IMR-90 (cell line): ENCODE results near the gene CYP2F1. TPM values are rescaled to one million over a fixed set of nuclear protein-coding genes. Genes with fewer than 3 reads are reported as not detected.

ENCODE experiments used
- ATAC-seq: fragments of 200-7000 bp; cut with Tn5 transposase; 2 replicates; pipeline ENCODE4 v1.9.1; 2020; ENCODE audit warnings: low read depth, mild to moderate bottlenecking, moderate library complexity
- BruUV-seq: library from RNA; stranded (reverse); fragments of 400-500 nt; replicated peaks from 2 replicates; lab custom pipeline; 2021; lab: Mats Ljungman, UMichigan
- CTCF ChIA-PET: fragments of 300-600 bp; formaldehyde crosslinking; extraction: SDS; loops from one replicate; lab custom pipeline; 2021; ENCODE audit warnings: antibody characterized with exemption; lab: Yijun Ruan, JAX
- POLR2A ChIA-PET: fragments of 300-600 bp; sonication (Branson Sonifier 250); formaldehyde crosslinking; loops from one replicate; lab custom pipeline; 2022; ENCODE audit warnings: antibody characterized with exemption; ENCODE audit not compliant: unreplicated experiment; lab: Charles Lee
- DNase-seq: peaks from one replicate; pipeline ENCODE4 v3.0.0; 2013
- H2AFZ ChIP-seq: replicated peaks from 2 replicates; pipeline ENCODE3; 2013; ENCODE audit warnings: low read length, mild to moderate bottlenecking; ENCODE audit not compliant: poor library complexity
- H2AK5ac ChIP-seq: 2 replicates; pipeline ENCODE4 v1.6.1; 2013; ENCODE audit warnings: low read depth, low read length, inconsistent platforms
- H2AK9ac ChIP-seq: replicated peaks from 2 replicates; pipeline ENCODE3; 2013; ENCODE audit warnings: mild to moderate bottlenecking, low read depth, low read length, moderate library complexity; ENCODE audit not compliant: poor library complexity
- H2BK120ac ChIP-seq: 2 replicates; pipeline ENCODE4 v1.6.1; 2013; ENCODE audit warnings: low read depth, low read length, inconsistent platforms
- H2BK15ac ChIP-seq: 3 replicates; pipeline ENCODE4 v1.6.1; 2013; ENCODE audit warnings: low read depth, low read length, inconsistent platforms
- H2BK20ac ChIP-seq: 2 replicates; pipeline ENCODE4 v1.6.1; 2013; ENCODE audit warnings: low read depth, mild to moderate bottlenecking, inconsistent platforms, low read length, moderate library complexity
- H2BK5ac ChIP-seq: 2 replicates; pipeline ENCODE4 v1.6.1; 2013; ENCODE audit warnings: mild to moderate bottlenecking, low read depth, low read length, inconsistent platforms; ENCODE audit not compliant: poor library complexity, severe bottlenecking
- H3K14ac ChIP-seq: replicated peaks from 2 replicates; pipeline ENCODE4 v1.6.1; 2013; ENCODE audit warnings: low read depth, low read length, inconsistent platforms
- H3K18ac ChIP-seq: 2 replicates; pipeline ENCODE4 v1.6.1; 2013; ENCODE audit warnings: low read depth, low read length, control low read depth
- H3K23ac ChIP-seq: 2 replicates; pipeline ENCODE4 v1.6.1; 2013; ENCODE audit warnings: low read depth, low read length, inconsistent platforms
- H3K27ac ChIP-seq: 2 replicates; pipeline ENCODE4 v1.5.1; 2013; ENCODE audit warnings: mild to moderate bottlenecking, control low read depth, low read length; ENCODE audit not compliant: insufficient read depth
- H3K27me3 ChIP-seq: 2 replicates; pipeline ENCODE4 v1.6.1; 2013; ENCODE audit warnings: low read length; ENCODE audit not compliant: control insufficient read depth, insufficient read depth
- H3K36me3 ChIP-seq: 2 replicates; pipeline ENCODE4 v1.6.1; 2013; ENCODE audit warnings: low read length, mixed read lengths; ENCODE audit not compliant: control insufficient read depth, insufficient read depth
- H3K4ac ChIP-seq: 2 replicates; pipeline ENCODE4 v1.6.1; 2013; ENCODE audit warnings: low read depth, low read length, inconsistent platforms
- H3K4me1 ChIP-seq: 2 replicates; pipeline ENCODE4 v1.6.1; 2013; ENCODE audit warnings: low read length, mixed read lengths; ENCODE audit not compliant: control insufficient read depth, insufficient read depth
- H3K4me2 ChIP-seq: 2 replicates; pipeline ENCODE4 v1.6.1; 2013; ENCODE audit warnings: low read depth, mild to moderate bottlenecking, control low read depth, low read length, moderate library complexity
- H3K4me3 ChIP-seq: 2 replicates; pipeline ENCODE4 v1.5.1; 2013; ENCODE audit warnings: low read depth, mild to moderate bottlenecking, control low read depth, low read length, moderate library complexity; ENCODE audit not compliant: insufficient read depth
- H3K56ac ChIP-seq: 2 replicates; pipeline ENCODE4 v1.6.1; 2013; ENCODE audit warnings: low read length, inconsistent platforms; ENCODE audit not compliant: insufficient read depth; ENCODE audit errors: extremely low read depth
- H3K79me1 ChIP-seq, 2 experiments: 2 replicates each; pipeline ENCODE4 v1.6.1; 2013; ENCODE audit warnings: low read length in 2 of 2, inconsistent platforms in 1 of 2, low read depth in 1 of 2
- H3K9ac ChIP-seq: 2 replicates; pipeline ENCODE4 v1.6.1; 2013; ENCODE audit warnings: low read depth, low read length, control low read depth
- H3K9me1 ChIP-seq: 2 replicates; pipeline ENCODE4 v1.6.1; 2013; ENCODE audit warnings: low read length, inconsistent platforms; ENCODE audit not compliant: insufficient read depth
- H3K9me3 ChIP-seq: 2 replicates; pipeline ENCODE4 v1.6.1; 2013; ENCODE audit warnings: low read length; ENCODE audit not compliant: control insufficient read depth, insufficient read depth
- H4K20me1 ChIP-seq: 2 replicates; pipeline ENCODE4 v1.6.1; 2013; ENCODE audit warnings: low read length, inconsistent platforms; ENCODE audit not compliant: insufficient read depth
- H4K5ac ChIP-seq: 2 replicates; pipeline ENCODE4 v1.6.1; 2013; ENCODE audit warnings: mild to moderate bottlenecking, low read depth, low read length, control low read depth
- H4K8ac ChIP-seq, 2 experiments: 2 replicates each; pipeline ENCODE4 v1.6.1; 2013; ENCODE audit warnings: low read depth in 2 of 2, low read length in 2 of 2, control low read depth in 1 of 2, inconsistent platforms in 1 of 2
- H4K91ac ChIP-seq: 2 replicates; pipeline ENCODE4 v1.6.1; 2013; ENCODE audit warnings: low read depth, low read length, inconsistent platforms; ENCODE audit not compliant: insufficient read depth
- BHLHE40 ChIP-seq: fragments of 150-350 bp; IDR thresholded peaks from 2 replicates; pipeline ENCODE4 v1.6.1; 2016; ENCODE audit warnings: mild to moderate bottlenecking, low read depth, low read length
- CEBPB ChIP-seq: IDR thresholded peaks from 2 replicates; pipeline ENCODE4 v1.6.1; 2012; ENCODE audit warnings: low read depth, low read length, improper control_type of control experiment
- FOS ChIP-seq: fragments of 150-350 bp; IDR thresholded peaks from 2 replicates; pipeline ENCODE4 v1.6.1; 2016; ENCODE audit warnings: low read depth, low read length
- MXI1 ChIP-seq: IDR thresholded peaks from 2 replicates; pipeline ENCODE4 v1.6.1; 2012; ENCODE audit warnings: low read depth, mild to moderate bottlenecking, low read length, moderate library complexity, borderline replicate concordance
- RCOR1 ChIP-seq: IDR thresholded peaks from 2 replicates; pipeline ENCODE4 v1.6.1; 2012; ENCODE audit warnings: mild to moderate bottlenecking, low read length, improper control_type of control experiment; ENCODE audit not compliant: insufficient replicate concordance
- SMC3 ChIP-seq: fragments of 150-350 bp; IDR thresholded peaks from 2 replicates; pipeline ENCODE4 v1.6.1; 2016; ENCODE audit warnings: low read depth, mild to moderate bottlenecking, antibody characterized with exemption, low read length, moderate library complexity
- WGBS, 2 experiments: methylation state at CpG; one replicate each; pipeline versions ENCODE4 v1.1.5 to v1.1.7; 2013; ENCODE audit warnings: missing lambda C conversion rate in 2 of 2; ENCODE audit not compliant: insufficient read length in 1 of 2; ENCODE audit errors: extremely low coverage in 2 of 2; 5-methylcytosine and 5-hydroxymethylcytosine counted together
- dilution Hi-C: fragments of 300-500 bp; cut with HindIII; formaldehyde crosslinking; loops from one replicate; pipeline ENCODE4 v1.14.3; 2018; ENCODE audit warnings: low sequenced_read_pairs; ENCODE audit not compliant: unreplicated experiment
- in situ Hi-C: fragments of 300-500 bp; cut with MboI; formaldehyde crosslinking; loops from 3 replicates; pipeline ENCODE4 v1.14.3; 2019; ENCODE audit warnings: low sequenced_read_pairs, inconsistent platforms, mixed read lengths
- intact Hi-C: fragments of 100-400 bp; cut with micrococcal nuclease; formaldehyde crosslinking; loops from 2 replicates; pipeline ENCODE4 v1.10.0; 2022
- polyA plus RNA-seq, 3 experiments: library from polyadenylated mRNA; depleted of rRNA; stranded (reverse); fragments of >200 nt; gene quantifications; 2 replicates each; pipeline ENCODE4 v1.2.3, GENCODE V29; 2012; ENCODE audit warnings: low replicate concordance in 1 of 3
- total RNA-seq: library from RNA; depleted of rRNA; stranded (reverse); fragments of >200 nt; gene quantifications from 2 replicates; pipeline ENCODE4 v1.2.3, GENCODE V29; 2012
- TF ChIP-seq, protein P1 (sequence below): fragments of 150-350 bp; IDR thresholded peaks from 2 replicates; pipeline ENCODE4 v1.6.1; 2016; ENCODE audit warnings: low read depth, mild to moderate bottlenecking, low read length, moderate library complexity, borderline replicate concordance

The CYP2F1 gene
- total and polyA plus RNA-seq, 2 of the 4 experiments (the other 2 are of a cell fraction), result not detected

- TF ChIP-seq BHLHE40, result no peak
- TF ChIP-seq MXI1, result no peak
- TF ChIP-seq, protein P1, sequence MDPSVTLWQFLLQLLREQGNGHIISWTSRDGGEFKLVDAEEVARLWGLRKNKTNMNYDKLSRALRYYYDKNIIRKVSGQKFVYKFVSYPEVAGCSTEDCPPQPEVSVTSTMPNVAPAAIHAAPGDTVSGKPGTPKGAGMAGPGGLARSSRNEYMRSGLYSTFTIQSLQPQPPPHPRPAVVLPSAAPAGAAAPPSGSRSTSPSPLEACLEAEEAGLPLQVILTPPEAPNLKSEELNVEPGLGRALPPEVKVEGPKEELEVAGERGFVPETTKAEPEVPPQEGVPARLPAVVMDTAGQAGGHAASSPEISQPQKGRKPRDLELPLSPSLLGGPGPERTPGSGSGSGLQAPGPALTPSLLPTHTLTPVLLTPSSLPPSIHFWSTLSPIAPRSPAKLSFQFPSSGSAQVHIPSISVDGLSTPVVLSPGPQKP, result no peak
- TF ChIP-seq RCOR1, result no peak
- TF ChIP-seq CEBPB, result no peak
- TF ChIP-seq FOS, result peak; percentile 18; the same call in 1 of the 2 replicates
- no peak for TF ChIP-seq SMC3
- 14% methylated on average over 5 of the region's 14 CpGs; no CpG with 5 or more reads in 1 of the 2 experiments for WGBS, 2 experiments
- Histone ChIP-seq H3K27ac (peak overlapping the region; percentile 67), H4K91ac (peak overlapping the region; percentile 82), H4K20me1 (no peaks in the 10 kb centered on the region), H3K4me3 (no peak overlapping the region), H2BK15ac (peak overlapping the region; percentile 69; the same call in 1 of the 3 replicates), H3K56ac (peak overlapping the region; percentile 29; the same call in 1 of the 2 replicates), H2BK20ac (peak overlapping the region; percentile 59), H2BK5ac (no peak overlapping the region), H4K8ac (peak overlapping the region; percentile 71 to 89), H3K18ac (peak overlapping the region; percentile 90), H3K9me3 (no peaks in the 10 kb centered on the region), H4K5ac (peak overlapping the region; percentile 73; the same call in 1 of the 2 replicates), H2AK9ac (no peak overlapping the region), H2BK120ac (peak overlapping the region; percentile 84), H3K23ac (peak overlapping the region; percentile 40), H3K9me1 (peaks cover 3% of the 10 kb centered on the region; the same call in 1 of the 2 replicates), H3K4me2 (peak overlapping the region; percentile 19), H2AK5ac (peak overlapping the region; percentile 73), H3K4me1 (peaks cover 8% of the 10 kb centered on the region), H3K14ac (peak overlapping the region; percentile 55), H3K4ac (peak overlapping the region; percentile 83), H3K27me3 (no peaks in the 10 kb centered on the region), H2AFZ (peak overlapping the region; percentile 84), H3K79me1 (no peaks in the 10 kb centered on the region), H3K36me3 (no peaks in the 10 kb centered on the region), H3K9ac (peak overlapping the region; percentile 61)
- dilution Hi-C loops, result no loop called here
- no TSS peak for BruUV-seq
- in situ Hi-C loops, result no loop called here
- POLR2A ChIA-PET, result no interaction called here
- CTCF ChIA-PET, result interaction anchor here (0.6 kb wide), 1 partner anchor 10 kb away, joined by 3 read pairs; no protein-coding TSS in a partner anchor
- ATAC-seq (peak; percentile 99), DNase-seq (peak; percentile 76)
- intact Hi-C loops, result no loop called here
These were observed 61.9 kb downstream of the CYP2F1 start for GRCh38 chr19:41175801-41176777.
